OCI-LY7 (cell line): Measurements from ENCODE around the gene FBN1.

Experiments
- CTCF ChIP-seq: fragments of 200-600 bp; sonication (generic); conservative IDR thresholded peaks from 2 replicates; pipeline ENCODE4 v1.5.1; 2014; ENCODE audit warnings: mild to moderate bottlenecking, antibody characterized with exemption, low read length, moderate library complexity, mixed read lengths
- EZH2phosphoT487 ChIP-seq: fragments of 200-600 bp; sonication (generic); IDR thresholded peaks from 2 replicates; pipeline ENCODE4 v1.6.1; 2018; ENCODE audit warnings: low read depth, borderline replicate concordance, mild to moderate bottlenecking, mixed run types, antibody characterized with exemption, low read length, moderate library complexity, mixed read lengths

DNA sequence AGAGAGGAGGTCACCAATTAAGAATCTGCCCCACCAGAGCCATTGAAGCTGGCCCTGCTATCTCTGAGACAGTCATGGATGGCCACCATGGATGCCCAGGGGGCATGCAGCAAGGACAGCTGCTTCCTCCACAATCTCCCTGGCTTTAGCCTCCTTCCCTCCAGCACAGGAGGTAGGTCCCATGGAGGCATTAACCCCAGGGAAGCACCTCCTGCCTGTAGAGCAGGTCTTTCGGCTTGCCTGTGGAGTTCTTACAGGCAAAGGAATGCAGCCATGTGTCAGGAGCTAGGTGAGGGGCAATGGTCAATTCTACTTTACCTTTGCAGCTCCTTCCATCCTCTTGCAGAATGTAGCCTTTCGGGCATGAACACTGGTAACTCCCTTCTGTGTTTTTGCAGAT lies 220.5 kb downstream of the FBN1 start:
- no peak for TF ChIP-seq CTCF
- TF ChIP-seq EZH2phosphoT487 = no peak
